NCI-H1694 treated with DMSO at 0.1 percent for 48 hours (cell line): ENCODE results near the gene CFAP20DC.
A peak's percentile ranks its signal among the peaks of the same experiment; 100 is the strongest.
"Not testable (repeated sequence)": the region's sequence is repeated elsewhere in the genome, so short reads cannot be mapped to it uniquely, and the experiment has no call there.

ENCODE experiments used
- DNase-seq: peaks from one replicate; lab custom pipeline; 2025; lab: John Stamatoyannopoulos, UW

The CFAP20DC gene

DNA sequence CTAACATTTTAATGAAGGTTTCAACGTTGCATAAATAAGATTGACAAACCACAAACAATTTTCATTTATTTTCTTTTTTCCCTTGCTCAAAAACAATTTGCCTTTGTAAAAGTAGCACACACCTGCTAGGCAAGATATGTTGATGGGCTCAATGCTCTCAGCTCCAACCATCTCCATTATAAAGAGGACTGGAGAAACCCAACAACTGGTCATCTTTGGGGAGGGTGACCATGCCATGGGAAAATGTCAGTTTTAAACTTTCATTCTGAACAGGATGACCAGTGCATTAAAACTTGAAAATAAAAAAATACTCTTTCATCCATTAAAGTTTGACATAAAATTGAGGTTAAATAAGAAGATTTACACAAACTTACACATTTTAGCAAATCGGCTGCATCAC, 183.7 kb downstream of the CFAP20DC start:
- DNase-seq = no peak

- no peak for DNase-seq
These were observed 185.3 kb downstream of the CFAP20DC start for GRCh38 chr3:58864480-58864879.

DNA sequence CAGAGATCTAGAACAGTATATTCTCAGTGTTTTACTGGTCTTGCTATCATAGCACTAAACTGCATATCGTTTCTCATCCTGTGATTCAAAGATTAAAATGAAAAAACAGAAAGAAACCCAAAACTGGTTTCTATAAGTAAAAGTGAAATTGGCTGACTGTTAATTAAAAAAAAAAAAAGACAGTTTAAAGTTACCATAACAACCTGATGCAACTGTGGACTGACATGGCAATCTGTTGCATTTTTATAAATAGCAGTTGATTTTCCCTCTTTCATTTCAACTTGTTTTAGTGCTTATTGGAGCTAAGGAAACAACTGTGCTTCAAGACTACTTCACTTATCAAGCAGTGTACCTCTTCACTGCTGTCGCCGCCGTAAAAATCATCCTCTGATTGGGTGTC, 186.6 kb downstream of the CFAP20DC start:
- DNase-seq = no peak

DNA sequence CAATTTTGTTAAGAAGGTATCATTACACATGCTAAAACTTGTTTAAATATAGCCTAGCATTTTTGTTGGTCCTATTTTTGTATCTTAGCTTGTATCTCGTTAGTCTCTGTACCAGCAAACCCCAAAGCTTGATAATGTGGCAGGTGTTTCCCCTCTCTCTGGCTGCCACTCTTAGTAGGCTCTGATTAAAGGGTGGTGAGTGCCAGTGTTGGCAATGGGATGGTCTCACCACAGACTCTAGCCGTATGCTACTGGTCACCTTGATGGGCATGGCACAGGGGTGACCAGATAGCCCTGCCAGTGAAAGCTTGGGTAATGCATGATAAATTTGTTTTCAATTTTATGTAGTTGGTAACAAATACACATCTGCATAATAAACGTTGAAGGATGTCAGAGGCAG, 188.3 kb downstream of the CFAP20DC start:
- DNase-seq = no peak

DNA sequence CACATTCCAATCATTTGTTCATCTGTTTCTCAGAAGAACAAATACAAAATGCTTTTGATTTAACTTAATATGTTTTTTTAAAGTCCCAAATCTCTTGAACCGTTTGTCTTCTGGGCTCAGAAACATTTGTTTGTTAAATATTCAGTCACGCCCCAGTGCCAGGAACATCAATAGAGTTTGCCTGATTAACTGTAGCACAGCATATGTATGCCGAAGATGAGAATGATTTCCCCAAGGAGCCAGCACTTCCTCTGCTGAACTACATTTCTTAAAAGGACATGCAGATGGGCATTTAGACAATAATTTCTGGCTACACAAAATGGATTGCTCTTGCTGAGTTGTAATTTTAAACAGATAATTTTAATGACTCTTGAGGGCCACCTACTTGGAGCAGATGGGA, 191.7 kb downstream of the CFAP20DC start:
- DNase-seq = no peak

DNA sequence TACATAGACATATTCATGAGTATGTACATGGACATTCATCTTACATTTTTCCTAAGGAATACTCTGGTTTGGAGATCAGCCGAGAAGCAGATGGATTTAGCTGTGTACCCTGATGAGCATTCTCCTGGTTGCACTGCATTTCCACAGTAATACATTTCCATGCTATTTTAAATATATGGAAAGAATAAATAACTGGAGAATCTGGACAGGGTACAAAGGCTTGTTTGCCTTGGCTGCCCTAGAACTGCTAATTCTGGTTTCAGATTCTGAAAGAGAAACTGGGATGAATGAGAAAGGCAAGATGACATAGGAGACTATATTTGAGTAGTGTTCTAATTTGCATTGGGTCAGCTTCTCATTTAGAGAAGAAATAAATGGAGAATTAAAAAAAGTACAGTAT, 192.4 kb downstream of the CFAP20DC start:
- no peak for DNase-seq

- DNase-seq = no peak
These were observed 201.0 kb downstream of the CFAP20DC start for GRCh38 chr3:58848826-58849225.

DNA sequence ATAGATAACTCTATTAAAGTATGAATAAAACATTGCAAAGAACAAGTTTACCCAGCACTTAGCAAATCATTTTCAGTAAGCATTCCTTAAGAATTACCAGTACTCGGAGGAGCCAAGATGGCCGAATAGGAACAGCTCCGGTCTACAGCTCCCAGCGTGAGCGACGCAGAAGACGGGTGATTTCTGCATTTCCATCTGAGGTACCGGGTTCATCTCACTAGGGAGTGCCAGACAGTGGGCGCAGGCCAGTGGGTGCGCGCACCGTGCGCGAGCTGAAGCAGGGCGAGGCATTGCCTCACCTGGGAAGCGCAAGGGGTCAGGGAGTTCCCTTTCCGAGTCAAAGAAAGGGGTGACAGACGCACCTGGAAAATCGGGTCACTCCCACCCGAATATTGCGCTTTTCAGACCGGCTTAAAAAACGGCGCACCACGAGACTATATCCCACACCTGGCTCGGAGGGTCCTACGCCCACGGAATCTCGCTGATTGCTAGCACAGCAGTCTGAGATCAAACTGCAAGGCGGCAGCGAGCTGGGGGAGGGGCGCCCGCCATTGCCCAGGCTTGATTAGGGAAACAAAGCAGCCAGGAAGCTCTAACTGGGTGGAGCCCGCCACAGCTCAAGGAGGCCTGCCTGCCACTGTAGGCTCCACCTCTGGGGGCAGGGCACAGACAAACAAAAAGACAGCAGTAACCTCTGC, 207.6 kb downstream of the CFAP20DC start:
- DNase-seq = not testable (repeated sequence)

GRCh38 chr3:58840949-58841348, 208.9 kb downstream of the CFAP20DC start:
- DNase-seq = no peak

GRCh38 chr3:58839964-58840363, 209.9 kb downstream of the CFAP20DC start:
- no peak for DNase-seq

DNA sequence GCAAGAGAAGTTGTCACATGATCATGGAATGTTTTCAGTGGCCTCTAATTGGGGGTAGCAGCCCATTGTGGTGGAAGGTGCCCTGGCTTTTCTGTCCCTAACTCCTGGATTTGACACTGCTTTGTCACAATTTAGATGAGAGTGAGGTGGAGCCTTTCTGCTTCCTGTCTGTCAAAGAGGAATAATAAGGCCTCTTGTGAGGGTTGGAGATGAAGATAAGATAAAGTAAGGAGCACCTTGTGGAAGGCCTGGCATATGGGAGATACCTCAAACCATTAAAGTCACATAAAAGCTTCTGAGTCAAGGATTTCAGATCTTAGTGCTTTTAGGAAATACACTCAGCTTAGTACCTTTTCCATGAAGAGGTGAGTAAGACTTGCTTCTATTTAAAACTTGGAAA, 210.6 kb downstream of the CFAP20DC start:
- no peak for DNase-seq

DNA sequence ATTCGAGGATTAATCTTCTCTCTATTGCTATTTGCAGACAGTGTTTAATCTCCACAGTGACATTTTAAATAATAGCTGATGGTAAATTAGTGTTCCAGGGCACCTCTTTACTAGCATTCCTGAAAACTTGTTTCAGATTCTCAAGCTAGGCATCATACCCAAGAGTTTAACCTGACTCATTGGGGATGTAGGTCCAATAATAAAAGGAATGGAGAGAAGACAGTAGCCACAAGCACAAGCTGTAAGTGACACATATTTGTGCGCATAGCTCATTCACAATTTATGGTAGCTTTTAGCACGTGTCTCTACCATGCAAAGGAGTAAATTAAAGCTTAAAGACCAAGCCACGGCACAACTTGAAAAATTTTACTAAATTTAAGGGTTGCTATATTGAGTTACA, 212.0 kb downstream of the CFAP20DC start:
- DNase-seq = no peak

- DNase-seq = no peak
These were observed 212.5 kb downstream of the CFAP20DC start for GRCh38 chr3:58837141-58837843.

GRCh38 chr3:58835086-58835485, 214.7 kb downstream of the CFAP20DC start:
- DNase-seq = no peak

- no peak for DNase-seq
These were observed 216.3 kb downstream of the CFAP20DC start for GRCh38 chr3:58833491-58833890.

GRCh38 chr3:58829321-58830000, 220.4 kb downstream of the CFAP20DC start:
- no peak for DNase-seq

- no peak for DNase-seq
These were observed 225.0 kb downstream of the CFAP20DC start for GRCh38 chr3:58824777-58825176.

- DNase-seq = peak; percentile 34
These were observed 225.5 kb downstream of the CFAP20DC start for GRCh38 chr3:58824285-58824684.

- not testable (repeated sequence) for DNase-seq
These were observed 243.1 kb downstream of the CFAP20DC start for GRCh38 chr3:58806551-58807244.

DNA sequence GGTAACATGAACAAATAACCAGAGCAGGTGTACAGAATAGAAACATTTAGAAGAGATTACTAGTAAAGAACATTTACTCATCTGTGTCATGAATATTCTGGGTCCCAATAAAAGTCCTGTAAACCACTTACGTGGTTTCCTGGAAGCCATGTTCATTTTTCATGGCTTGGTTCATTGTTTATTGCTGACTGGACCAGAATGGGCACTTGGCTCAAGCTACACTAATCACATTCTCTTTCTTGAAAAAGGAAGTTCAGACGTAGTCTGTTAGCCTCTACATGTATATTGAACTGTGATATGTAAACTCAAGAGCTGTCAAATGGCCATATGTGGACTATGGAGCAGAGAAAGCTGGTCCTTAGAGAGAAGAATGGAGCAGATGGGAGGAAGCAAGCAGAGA, 244.9 kb downstream of the CFAP20DC start:
- no peak for DNase-seq

DNA sequence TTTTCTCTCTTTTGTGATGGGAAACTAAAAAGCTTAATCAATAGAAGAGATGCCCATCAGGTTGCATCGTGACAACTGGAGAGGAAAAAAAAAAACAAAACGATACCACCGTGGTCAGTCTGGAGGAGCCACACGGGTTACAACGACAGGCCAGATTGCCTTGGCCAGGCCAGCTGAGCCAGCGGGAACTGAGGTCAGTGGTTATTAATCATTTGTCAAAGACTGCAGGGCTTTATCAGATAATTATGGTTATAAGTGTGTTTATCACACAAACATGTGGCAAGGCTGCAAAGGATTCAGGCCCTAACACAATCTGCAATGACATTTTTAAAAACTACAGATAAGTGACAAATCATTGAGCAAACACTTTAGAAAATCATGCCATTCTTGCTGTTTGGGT, 248.3 kb downstream of the CFAP20DC start:
- DNase-seq = no peak

- no peak for DNase-seq
These were observed 248.9 kb downstream of the CFAP20DC start for GRCh38 chr3:58800940-58801339.

DNA sequence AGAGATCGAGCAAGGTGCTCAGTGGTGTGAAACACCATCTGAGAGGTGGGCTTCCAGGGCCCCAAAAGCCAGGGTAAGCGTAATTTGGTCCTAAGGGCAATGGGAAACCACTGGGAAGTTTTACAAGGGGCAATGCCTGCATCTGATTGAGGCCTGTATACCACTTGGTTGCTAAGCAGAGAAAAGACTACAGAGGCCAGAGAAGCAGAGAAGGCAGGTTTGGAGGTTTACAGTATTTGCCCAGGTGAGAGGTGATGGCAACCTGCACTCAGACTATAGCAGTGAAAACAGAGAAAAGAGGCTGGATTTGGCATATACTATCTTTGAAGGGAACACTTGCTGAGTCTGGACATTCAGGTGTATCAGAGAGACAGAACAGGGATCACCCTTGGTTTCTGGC, 249.8 kb downstream of the CFAP20DC start:
- DNase-seq = no peak
